Stimulated activated CD8-positive, alpha-beta memory T cell treated with anti-CD3 and anti-CD28 coated beads, Interleukin-7, amount 100 ng/mL, for 24 hours (primary cell): ENCODE results near the gene ANK2.
A peak's percentile ranks its signal among the peaks of the same experiment; 100 is the strongest.
"Not testable (repeated sequence)": the region's sequence is repeated elsewhere in the genome, so short reads cannot be mapped to it uniquely, and the experiment has no call there.

Source experiments
- DNase-seq: peaks from one replicate; pipeline ENCODE4 v3.0.0-alpha.2; 2020; ENCODE audit warnings: low read depth

ANK2 gene

DNA sequence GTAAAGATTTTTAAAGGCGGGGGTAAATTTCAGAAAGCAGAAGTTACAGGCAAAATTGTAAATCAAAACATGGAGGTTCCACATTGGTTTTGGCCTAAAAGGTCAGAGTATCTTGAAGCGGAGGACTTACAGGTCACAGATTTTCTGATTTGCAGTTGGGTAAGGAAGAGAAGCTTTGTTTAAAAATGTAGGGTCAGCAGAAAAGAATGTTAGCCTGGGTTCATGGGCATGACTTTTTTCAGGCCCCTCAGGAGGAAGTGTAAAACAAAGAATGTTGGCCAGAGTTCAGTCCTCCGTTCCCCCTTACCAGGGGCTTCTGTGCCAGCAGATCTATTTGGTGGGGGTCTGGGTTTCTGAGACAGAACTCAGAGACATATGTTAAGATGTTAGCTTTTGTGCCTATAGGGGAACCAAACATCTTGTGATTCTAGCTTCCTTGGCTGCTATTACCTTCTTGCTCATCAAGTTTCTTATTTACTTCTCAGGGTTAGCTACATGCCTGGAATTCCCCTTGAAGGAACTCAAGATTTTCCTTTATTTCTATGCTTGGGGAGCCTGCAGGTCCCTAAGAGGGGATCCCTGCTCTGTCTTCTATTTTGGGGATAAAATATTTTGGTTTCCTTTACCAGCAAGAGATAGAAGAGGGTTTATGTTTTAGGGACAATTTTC is 160.3 kb downstream of the ANK2 start:
- DNase-seq: no peak

DNA sequence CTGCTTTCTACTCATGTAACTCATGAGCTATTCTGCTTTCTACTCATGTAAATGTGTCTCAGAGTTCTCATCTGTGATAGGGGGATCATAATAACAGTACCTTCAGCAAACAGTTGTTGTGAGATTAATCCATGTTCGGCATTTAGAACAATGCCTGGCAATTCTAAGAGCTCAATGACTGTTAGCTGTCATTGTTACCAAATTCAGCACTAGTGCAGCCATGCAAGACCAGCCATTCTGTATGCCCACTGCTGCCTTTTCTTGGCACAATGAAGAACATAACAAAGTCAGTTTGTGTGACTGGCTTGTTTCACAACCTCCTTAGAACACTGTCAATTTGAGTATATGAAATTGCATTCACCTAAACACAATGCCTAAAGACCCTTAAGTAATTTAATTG is 163.2 kb downstream of the ANK2 start:
- no peak for DNase-seq

DNA sequence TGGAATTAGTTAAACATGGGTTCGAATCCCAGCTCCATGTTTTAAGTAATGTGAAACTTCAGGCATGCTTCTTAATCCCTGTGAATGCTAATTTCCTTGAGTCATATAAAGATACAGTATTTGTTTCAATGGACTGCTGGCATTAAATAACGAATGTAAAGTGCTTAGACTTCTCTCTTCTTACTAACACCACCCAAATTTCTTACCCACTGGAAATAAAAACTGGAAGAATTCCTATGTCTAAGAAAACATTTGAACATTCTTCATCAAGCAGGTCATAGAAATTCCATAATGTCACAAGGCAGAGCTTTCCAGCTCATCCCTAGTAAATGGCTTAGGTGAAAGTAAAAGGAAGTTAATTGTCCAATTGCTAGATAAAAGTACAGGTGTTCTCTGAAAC is 172.5 kb downstream of the ANK2 start:
- no peak for DNase-seq

DNA sequence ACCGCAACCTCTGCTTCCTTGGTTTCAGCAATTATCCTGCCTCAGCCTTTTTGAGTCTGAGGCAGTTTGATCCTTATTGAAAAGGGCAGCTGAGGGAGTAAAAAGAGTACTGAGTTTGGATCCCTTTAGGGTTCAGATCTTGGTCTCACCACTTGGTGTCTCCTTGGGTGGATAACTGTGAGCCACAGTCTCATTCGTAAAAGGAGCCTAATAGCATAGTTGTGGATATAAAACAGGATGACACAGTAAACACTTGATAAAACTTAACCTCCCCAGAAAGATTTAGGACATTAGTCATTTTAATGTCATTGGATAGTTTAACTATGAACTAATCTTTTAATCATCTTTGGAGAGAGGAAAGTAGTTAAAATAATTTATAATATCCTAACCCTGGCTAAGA is 173.0 kb downstream of the ANK2 start:
- DNase-seq: no peak

DNA sequence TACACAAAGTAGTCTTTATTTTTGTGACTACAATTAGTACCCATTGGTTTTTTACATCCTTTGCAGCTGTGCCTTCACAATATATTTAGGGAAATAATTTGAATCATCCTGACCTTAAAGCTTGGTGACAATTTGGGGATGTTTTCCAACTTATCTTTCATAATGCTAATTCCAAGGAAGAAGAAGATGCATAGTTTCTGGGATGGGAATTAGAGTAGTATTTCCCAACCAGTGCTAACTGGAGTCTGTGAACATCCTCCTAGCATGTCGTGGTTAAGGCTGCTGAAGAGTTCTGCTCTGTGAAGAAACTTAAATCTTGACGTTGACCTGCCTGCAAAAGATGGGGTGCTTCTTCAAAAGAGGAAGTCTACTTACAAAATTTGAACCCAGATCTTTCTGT is 173.5 kb downstream of the ANK2 start:
- DNase-seq: no peak

DNA sequence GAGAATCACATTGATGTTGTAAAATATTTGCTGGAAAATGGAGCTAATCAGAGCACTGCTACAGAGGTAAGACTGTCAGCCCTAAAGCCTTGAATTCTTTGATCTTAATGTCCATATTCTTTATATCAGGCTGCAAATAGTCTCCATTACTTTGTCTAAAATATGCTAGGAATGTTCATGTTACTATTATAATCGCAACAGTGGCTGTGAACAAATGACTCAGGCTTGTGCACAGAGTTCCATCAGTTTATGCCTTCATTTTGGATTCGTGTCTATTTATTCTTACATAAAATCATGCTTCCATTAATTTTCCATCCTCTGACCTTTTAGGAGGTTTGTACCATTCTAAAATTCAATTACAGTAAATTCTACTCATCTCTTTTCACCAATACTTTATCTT is 182.7 kb downstream of the ANK2 start:
- DNase-seq: no peak

DNA sequence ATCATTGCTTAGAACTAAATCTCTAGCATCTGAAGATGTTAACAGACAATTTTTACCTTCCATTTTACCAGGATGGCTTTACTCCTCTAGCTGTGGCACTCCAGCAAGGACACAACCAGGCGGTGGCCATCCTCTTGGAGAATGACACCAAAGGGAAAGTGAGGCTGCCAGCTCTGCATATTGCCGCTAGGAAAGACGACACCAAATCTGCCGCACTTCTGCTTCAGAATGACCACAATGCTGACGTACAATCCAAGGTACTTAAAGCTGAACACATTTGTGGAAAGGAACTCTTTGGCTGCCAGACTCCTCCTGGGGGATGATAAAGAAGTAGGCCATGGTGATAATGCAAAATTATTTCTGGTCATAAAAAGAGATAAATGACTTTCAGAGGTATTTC is 187.5 kb downstream of the ANK2 start:
- DNase-seq: no peak

DNA sequence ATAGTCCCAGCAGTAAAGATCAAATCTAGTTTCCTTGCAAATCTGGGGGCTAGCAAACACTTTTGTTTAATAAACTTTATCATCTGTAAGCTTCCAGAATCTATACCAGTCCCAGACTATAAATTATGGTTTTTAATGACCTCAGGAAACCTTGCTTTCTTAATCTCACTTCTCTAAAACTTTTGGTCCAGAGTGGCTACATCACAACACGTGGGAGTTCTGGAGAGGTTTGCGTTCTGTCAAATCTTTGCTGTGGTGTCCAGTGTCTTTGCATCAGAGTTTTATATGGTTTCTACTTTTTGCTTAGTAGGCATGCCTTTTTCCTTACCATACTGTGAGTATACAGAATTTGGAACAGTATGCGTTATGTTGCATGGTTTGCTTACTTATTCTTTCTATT is 193.9 kb downstream of the ANK2 start:
- no peak for DNase-seq

DNA sequence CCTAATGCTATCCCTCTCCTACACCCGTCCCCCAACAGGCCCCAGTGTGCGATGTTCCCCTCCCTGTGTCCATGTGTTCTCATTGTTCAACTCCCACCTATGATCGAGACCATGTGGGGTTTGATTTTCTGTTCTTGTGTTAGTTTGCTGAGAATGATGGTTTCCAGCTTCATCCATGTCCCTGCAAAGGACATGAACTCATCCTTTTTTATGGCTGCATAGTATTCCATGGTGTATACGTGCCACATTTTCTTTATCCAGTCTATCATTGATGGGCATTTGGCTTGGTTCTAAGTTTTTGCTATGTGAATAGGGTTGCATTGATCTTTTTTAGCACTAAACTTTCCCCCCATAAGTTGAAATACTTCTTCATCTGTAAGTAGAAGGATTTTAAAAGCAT is 195.3 kb downstream of the ANK2 start:
- DNase-seq: not testable (repeated sequence)

DNA sequence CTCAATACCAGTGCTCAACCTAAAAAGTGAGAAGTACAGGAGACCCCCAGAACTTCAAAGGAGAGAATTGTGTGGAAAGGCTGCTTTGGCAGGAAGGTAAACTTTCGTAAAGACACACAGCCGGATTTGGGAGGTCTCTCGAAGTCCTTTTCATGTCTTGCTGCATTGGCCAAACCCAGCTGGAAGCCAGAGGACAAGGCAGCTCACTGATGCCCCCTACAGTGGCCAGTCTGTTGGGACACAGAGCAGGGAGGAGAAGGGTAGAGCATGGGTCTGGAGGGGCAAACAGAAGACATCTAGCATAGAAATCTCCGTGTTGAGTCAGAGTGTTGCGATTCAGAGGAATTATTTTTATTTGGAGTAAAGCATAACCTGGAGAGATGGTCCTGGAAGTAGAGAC is 198.9 kb downstream of the ANK2 start:
- DNase-seq: no peak

DNA sequence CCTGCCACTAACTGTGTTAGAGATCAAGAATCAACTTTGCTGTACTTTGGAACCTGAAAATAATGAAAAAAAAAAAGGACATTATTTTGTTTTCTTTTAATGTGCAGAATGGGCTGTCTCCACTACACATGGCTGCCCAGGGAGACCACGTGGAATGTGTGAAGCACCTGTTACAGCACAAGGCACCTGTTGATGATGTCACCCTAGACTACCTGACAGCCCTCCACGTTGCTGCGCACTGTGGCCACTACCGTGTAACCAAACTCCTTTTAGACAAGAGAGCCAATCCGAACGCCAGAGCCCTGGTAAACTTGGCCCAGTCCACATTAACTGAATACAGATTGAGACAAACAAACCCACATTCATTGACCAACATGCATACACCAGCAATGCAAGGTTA is 206.2 kb downstream of the ANK2 start:
- no peak for DNase-seq

DNA sequence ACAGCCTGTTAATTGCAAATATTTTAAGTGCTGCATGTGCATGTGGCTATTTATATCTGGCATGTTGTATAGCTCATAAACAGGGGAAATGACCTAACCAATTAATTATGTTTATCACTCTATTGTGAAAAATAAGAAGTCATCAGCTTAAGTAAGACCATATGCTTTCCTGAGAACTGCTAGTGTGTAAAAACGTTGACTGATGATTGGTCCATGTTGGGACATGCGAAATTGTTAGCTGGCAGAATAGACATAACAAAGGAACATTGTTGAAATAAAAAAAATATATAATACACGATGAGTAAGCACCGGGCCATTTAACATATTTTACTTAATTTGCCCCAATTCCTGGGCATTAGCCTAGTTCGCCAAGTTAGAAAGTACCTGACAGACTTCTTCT is 207.5 kb downstream of the ANK2 start:
- no peak for DNase-seq

DNA sequence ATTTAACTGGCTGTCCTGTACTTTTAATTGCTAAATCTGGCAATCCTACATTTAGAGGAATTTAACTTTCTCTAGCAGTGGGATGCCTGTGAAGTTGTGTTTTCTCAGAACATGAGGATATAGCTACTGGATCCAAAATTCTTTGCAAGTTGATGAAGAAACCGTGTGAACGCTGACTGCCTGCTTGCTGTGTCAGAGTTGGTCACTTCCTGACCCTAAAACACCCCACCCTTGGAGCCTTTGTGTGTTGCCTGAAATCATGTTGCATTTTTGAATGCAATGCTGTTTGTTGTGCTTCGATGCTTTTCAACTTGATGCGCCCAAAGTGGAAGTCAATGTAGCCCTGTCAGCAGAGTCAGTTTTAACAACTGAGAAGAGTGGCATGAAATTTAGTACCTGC is 211.2 kb downstream of the ANK2 start:
- no peak for DNase-seq

DNA sequence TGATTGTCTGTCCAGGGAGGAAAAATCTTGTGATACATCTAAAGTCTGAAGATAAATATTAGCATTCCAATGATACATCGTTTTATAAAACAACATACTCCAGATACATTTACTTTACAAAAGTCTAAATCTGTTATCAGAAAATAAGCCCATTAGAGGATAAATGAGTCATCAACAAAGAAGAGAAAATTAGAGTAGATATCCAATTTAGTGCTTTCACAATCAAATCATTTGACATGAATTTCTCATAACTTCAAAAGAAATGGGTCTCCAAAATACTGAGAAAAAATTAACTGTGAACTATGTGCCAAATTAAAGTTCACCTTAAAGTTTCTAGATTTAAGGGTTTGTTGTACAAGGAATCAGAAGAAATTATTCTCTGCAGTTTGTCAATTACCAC is 213.8 kb downstream of the ANK2 start:
- DNase-seq: no peak

DNA sequence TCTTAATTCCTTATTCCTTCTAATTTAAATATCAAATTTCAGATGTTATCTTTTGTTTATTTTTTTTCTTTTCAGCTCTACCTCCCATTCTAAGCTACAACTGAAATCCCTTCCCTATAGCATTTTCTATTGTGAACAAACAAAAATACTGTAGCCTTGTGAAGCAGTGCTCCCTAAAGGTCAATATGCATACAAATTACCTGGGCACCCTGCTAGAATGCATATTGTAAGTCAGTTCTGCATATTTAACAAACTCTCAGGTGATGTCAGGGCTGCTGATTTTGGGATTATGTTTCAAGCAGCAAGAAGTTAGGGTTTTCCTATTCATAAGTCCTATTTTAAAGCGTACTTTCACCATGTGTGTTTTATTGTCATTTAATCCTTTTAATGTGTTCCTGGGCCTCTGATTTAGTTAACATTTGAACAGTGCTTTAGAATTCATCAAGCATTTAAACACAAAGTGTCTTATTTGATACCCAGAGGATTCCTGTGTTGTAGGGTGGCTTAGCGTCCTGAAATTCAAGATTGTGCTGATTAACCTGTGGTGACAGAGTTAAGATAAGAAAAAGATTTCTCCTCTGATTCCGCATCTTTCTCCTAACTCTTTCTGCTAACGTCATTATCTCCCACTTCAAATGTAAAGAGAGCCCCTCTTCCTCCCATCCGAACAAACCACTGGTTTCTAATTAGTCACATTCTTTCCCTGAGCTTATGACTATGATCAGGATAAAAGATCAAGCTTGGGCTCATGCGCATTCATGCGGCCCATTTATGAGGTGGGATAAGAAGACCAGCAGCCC is 221.3 kb downstream of the ANK2 start:
- DNase-seq: no peak

DNA sequence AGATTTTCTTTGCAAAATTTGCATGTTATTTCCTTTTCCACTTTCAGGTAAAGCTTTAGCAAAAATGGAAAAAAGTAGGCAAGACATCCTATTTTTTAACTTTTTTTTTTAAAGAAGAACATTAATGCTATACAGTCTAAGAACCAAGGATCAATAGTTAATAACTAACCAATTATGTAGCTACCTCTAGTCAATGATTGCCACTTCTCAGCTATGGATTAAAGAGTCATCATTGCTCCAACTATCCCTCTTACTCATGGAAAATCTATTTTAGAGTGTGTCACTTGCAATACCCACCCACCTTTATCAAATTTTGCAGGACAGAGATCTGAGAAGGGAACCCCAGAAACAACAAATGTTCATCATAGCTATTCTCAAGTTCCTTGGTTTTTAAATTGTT is 223.1 kb downstream of the ANK2 start:
- no peak for DNase-seq

DNA sequence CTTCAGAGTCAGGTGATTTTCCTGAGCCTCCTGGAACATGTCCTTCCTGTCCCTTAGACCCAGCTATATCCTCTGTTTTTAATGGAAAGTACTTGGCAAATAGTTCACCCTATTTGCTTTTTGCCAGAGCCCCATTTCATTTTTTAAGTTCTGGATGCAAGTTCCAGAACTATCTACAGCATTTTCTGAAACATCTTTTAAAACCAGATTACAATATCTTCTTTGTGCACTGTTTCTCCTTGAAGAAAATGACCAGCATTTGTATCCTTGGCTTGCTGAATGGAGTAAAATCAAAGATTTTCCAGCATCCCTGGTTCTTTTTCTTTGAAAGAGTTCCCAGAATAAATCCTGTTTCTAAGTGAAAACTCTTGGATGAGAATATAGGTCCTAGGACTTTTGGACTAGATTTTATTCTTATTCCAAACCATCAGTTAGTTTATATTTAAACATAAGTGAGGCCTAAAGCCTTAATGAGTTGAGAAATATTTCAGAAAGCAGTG is 224.3 kb downstream of the ANK2 start:
- no peak for DNase-seq

DNA sequence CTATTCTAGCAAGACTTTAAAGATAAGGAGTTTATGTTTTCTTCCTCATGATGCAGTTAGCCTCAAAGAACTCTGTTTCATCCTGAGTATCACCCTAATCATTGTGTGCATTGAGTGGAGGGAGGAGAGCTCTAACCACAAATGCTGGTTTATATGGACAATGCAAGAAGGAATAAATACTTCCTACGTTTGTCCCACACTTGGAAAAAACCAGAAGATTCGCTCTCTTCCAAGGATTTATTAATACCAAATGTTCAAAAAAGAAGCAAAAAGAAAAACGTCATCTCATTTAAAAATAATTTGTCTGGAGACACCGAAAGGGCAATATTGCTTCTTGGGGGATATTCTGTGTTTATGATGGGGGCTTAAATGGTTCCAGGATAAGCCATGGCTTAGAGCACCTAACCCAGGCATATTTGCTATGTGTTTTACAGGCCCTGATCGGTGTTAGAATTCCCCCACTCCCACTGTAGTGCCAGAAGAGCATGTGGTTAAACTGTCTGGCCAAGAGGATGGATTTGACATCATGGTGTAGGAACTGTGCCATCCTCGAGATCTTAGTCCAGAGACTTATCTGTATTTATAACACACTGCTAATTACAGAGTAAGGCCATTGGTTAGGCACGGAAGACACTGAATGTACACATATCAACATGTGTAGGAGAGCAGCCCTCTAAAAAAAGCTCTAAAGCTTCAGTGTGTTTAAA is 227.2 kb downstream of the ANK2 start:
- DNase-seq: no peak

DNA sequence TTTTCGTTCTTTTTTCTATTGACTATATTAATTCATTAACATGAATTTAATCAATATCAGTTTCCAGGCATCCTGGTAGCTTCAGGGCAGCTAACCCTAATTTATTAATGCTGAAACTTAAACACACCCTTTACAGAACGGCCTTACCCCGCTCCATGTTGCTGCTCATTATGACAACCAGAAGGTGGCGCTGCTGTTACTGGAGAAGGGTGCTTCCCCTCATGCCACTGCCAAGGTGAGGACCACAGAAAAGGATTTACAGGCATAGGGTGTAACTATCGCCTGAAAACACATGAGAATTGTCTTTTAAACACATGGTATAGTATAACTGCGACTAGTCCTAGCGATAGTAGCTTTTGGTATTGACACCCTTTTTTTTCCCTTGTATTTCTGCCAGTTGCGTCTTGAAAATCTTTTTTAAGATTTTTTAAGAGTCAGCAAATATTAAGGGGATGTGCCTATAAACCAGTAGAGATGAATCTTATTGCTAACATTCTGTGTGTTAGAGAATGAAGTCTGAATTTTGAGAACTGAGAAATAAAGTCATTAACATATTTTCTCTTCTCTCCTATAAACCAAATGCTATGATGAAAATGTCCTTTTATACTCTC is 229.0 kb downstream of the ANK2 start:
- DNase-seq: peak; percentile 13

DNA sequence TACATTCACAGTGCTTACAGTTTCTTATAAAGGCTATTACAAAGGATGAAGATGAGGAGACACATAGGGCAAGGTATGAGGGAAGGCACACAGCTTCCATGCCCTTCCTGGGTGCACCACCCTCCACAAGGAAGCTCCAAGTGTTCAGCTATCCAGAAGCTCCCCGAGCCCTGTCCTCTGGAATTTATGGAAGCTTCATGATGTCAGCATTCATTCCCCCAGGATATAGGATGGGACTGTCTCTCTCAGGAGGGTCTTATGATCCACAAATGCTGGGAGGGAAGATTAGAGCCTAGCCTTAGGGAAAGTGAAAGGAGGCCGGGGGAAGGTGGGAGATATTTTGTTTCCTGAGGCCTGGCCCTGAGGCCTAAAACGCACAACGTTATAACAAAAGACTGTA is 236.0 kb downstream of the ANK2 start:
- no peak for DNase-seq

DNA sequence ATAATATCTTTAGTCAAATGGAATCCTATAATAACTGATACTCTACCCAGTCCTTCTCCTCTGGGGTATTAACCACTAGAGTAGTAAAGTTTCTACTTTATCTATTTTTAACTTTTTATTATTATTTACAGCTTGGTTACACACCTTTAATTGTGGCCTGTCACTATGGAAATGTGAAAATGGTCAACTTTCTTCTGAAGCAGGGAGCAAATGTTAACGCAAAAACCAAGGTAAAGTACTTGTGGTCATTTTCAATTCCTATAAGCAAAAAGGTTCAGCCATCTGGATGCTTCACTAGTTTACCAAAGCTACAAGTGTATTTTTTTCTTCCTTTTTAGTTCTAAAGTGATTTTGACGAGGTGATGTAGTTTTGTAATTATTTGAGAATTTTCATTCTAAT is 238.8 kb downstream of the ANK2 start:
- no peak for DNase-seq

DNA sequence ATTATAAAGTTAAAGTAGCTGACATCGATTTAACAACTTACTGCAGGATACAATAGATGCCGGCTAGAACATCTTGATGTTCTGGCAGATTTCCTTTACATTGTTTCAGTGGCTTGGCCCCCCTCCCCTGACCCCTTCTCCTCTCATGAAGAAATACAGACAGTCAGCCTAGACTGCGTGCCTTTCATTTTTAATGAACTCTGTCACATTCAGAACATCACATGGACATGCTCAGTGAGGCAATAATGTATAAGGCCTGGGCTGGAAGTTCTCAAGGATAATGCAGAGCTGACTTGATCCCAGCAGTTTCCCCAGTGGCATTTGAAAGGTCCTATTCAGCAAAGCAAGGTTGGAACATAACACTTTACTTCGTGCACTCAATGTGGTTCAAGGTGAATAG is 239.2 kb downstream of the ANK2 start:
- no peak for DNase-seq

DNA sequence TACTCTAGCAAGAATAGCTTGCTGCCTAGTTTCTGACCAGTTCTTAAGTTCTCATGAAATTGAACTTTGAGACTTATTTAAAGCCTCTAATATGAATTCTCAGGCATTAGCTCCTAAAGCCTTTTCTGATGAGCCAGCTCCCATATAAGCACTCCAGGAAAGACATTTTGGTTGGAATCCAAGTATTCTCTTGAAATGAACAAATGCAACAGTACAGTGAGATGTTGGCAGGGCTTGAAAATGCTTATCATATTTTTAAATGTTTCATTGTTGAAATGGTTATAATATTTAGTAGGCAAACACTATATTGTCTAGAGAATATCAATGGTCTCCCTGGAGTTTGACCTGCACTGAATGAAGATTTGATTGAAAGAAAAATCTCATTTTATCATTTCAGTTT is 240.3 kb downstream of the ANK2 start:
- no peak for DNase-seq
